ENCODE measurements around the gene MISP3.

GRCh38 chr19:14081797-14082674 is 9.4 kb downstream of the MISP3 start:
- TF ChIP-seq, protein P1, sequence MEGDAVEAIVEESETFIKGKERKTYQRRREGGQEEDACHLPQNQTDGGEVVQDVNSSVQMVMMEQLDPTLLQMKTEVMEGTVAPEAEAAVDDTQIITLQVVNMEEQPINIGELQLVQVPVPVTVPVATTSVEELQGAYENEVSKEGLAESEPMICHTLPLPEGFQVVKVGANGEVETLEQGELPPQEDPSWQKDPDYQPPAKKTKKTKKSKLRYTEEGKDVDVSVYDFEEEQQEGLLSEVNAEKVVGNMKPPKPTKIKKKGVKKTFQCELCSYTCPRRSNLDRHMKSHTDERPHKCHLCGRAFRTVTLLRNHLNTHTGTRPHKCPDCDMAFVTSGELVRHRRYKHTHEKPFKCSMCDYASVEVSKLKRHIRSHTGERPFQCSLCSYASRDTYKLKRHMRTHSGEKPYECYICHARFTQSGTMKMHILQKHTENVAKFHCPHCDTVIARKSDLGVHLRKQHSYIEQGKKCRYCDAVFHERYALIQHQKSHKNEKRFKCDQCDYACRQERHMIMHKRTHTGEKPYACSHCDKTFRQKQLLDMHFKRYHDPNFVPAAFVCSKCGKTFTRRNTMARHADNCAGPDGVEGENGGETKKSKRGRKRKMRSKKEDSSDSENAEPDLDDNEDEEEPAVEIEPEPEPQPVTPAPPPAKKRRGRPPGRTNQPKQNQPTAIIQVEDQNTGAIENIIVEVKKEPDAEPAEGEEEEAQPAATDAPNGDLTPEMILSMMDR (IDR thresholded peaks at IDR 0.05), result no peak
- TF ChIP-seq POLR2A (IDR thresholded peaks at IDR 0.05), result no peak
